Effector CD4-positive, alpha-beta T cell (primary cell): ENCODE results near the gene CTH.
"Not testable (repeated sequence)": the region's sequence is repeated elsewhere in the genome, so short reads cannot be mapped to it uniquely, and the experiment has no call there.

Experiments used
- DNase-seq: peaks from one replicate; pipeline ENCODE4 v3.0.0-alpha.2; 2020

CTH gene

DNA sequence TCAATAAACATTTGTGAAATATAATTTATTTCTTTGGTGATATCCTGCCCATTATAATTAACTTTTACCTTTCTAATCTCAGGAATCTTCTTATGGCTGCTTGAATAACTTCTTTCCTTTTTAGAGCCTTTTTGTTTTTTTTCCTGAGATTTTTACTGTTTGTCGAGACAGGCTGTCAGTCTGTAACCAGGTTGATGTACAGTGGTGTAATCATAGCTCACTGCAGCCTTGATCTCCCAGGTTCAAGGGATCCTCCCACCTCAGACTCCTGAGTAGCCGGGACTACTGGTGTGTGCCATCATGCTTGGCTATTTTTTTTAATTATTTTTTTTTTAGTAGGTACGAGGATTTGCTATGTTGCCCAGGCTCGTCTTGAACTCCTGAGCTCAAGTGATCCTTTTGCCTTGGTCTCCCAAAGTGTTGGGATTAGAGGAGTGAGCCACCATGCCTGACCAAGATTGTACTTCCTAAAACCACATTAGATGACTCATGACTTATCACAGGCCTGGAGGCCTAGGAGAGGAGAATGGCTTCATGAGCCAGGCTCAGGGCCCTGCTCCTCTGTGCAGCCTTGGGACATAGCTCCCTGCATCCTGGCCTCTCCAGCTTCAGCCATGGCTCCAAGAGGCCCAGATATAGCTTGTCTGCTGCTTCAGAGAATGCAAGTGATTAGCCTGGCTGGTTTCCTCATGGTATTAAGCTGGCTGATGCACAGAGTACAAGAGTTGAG is 48.6 kb downstream of the CTH start:
- no peak for DNase-seq

- not testable (repeated sequence) for DNase-seq
Observed at GRCh38 chr1:70460740-70461713, 50.0 kb downstream of the CTH start.

DNA sequence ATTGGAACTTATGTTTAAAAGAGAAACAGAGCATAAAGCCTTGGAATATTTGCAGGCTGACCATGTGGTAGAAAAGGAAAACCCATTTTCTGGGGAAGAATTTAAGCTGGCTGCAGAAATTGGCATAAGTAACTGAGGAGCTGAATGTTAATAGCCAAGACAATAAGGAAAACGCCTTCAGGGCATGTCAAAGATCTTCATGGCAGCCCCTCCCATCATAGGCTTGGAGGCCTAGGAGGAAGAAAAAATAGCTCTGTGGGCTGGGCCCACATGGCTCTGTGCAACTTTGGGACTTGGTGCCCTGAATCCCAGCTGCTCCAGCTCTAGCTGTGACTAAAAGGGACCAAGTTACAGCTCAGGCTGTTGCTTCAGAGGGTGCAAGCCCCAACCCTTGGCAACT is 51.5 kb downstream of the CTH start:
- no peak for DNase-seq

DNA sequence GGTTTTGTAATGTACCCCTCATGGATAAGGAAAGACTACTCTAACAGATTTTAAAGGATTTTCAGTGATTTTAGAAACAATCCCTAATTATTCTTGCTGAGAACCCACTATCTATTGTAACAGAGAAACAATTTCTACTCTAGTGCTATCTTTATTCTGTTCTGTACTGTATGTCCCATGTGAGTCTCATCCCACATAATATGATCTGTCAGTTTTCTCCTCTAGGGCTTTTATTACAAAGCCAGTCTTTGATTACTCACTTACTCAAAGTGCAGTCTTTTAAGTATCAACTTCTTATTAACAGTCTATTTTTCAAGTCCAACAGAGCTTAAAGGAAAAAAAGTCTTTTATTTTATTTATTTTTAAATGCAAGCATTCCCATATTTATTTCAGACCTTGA is 54.8 kb downstream of the CTH start:
- no peak for DNase-seq

DNA sequence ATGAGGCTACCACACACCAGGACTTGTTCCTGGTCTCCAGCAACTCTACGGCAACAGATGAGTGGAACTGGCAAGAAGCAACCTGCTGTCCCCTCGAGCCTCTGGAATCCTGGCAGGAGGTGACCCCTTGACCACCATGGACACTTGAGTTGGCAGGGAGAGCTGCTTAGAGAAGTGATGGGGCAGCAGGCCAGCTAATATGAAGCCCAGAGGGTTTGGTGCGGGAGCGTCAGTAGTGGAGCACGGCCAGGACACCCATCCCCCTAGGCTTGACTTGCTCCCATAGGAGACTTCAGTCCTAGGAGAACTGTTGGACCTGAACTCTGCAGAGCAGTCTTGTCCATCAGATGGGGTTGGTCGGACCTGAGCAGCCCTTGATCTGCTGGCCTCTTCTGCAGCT is 56.5 kb downstream of the CTH start:
- DNase-seq, result no peak

DNA sequence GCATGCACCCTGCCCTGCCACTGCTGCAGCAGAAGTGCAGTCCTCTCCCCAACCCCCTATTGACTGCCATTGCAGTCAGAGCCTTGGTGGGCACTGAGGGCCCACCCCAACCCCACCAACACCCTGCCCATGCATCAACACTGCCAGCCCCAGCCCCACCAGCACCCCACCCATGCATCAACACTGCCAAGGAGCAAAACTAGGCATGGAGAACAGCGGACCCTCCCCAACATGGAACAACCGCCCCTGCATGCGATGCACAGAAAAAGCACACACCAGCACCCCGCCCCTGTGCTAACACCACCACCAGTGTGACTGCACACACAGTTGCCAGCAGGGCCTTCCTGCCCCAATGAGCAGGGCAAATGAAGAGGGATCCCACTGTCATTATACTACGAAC is 57.1 kb downstream of the CTH start:
- no peak for DNase-seq

DNA sequence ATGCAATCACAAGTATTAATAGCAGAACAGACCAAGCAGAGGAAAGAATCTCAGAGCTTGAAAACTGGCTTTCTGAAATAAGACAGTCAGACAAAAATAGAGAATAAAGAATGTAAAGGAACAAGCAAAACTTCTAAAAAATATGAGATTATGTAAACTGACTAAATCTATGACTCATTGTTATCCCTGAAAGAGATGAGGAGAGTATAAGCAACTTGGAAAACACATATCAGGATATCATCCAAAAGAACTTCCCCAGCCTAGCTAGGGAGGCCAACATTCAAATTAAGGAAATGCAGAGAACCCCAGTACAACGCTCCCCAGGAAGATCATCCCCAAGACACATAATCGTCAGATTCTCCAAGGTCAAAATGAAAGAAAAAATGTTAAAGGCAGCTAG is 58.1 kb downstream of the CTH start:
- not testable (repeated sequence) for DNase-seq

DNA sequence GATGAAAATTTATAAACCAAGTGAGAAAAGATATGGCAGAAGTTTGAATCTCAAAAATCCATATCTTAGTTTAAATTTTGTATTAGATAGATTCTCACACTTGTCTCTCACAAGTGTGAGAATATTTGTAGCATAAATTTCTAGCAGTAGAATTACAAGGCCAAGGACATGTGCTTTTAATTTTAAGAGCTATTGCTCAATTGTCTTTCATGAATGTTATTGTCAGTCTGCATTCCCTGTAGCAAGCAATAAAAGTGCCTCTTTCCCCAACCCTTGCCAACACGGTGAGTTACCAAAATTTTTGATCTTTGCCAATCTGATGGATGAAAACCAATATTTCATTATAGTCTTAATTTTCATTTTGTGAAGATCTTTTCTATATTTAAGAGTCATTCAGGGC is 64.0 kb downstream of the CTH start:
- no peak for DNase-seq

DNA sequence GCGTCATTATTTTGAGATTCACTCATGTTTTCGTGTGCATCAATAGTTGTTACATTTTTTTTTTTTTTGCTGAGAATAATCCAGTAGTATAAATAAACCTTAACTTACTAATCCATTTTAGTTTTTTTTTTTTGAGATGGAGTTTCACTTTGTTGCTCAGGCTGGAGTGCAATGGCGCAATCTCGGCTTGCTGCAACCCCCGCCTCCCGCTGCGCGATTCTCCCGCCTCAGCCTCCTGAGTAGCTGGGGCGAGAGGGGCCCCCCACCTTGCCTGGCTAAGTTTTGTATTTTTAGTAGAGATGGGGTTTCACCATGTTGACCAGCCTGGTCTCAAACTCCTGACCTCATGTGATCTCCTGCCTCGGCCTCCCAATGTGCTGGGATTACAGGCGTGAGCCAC is 66.0 kb downstream of the CTH start:
- no peak for DNase-seq

- not testable (repeated sequence) for DNase-seq
Observed at GRCh38 chr1:70477905-70478304, 66.8 kb downstream of the CTH start.

DNA sequence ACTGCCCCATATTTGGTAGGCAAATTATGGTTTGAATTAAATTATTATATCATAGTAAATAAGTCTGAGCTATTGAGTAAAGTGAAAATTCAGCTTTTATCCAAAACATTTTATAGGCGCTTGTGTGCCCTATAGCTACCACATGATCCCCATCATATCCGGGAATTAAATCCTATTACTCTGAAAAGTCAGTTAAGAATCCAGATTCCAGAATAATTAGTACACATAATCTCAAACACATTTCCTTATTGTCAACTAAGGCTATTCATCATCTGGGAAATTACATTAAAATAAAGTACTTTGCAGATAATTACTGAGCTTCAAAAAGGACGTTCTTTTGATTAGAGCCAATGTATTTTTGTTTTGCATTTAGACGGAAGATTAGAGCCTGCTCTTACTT is 72.3 kb downstream of the CTH start:
- no peak for DNase-seq

GRCh38 chr1:70485624-70486023 is 74.6 kb downstream of the CTH start:
- no peak for DNase-seq

GRCh38 chr1:70486676-70487458 is 75.8 kb downstream of the CTH start:
- DNase-seq, result no peak

- no peak for DNase-seq
Observed at GRCh38 chr1:70487459-70487815, 76.4 kb downstream of the CTH start.

DNA sequence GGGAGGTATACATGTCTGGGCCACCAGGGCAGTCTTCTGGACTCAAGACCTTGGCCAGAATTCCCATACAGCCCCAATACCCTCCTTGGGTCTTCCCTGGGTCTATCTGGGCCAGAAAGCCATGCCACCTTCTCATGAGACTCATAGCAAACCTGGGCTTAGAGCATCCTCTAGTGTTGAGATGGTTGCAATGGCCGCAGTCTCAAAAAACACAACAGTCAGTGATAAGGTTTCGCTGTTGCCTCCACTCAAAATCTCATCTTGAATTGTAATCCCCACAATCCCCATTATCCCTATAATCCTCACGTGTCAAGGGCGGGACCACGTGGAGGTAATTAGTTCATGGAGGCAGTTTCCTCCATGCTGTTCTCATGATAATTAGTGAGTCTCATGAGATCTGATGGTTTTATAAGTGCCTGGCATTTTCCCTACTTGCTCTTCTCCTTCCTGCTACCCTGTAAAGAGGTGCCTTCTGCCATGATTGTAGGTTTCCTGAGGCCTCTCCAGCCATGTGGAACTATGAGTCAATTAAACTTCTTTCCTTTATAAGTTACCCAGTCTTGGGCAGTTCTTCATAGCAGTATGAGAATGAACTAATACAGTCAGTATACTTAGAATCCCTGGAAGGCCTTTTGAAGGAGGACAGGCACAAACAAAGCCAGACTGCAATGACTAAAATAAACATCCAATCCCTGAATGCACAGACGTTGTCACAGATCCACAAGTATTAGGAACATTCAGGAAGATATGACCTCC is 77.0 kb downstream of the CTH start:
- DNase-seq, result no peak
